Suprapubic skin (tissue), 4 donors: ENCODE data around the gene ADRA2C. TPM values are rescaled to one million over a fixed set of nuclear protein-coding genes. Genes with fewer than 3 reads are reported as not detected.
"Not testable (repeated sequence)": the region's sequence is repeated elsewhere in the genome, so short reads cannot be mapped to it uniquely, and the experiment has no call there.

Experiments
- DNase-seq, 2 donors: peaks; one replicate each; pipeline ENCODE4 v3.0.0-alpha.2; 2019; ENCODE audit warnings: low spot score in 2 of 2
- H3K27ac ChIP-seq: fragments of 200-600 bp; sonication (generic); one replicate; pipeline ENCODE4 v1.5.1; 2019
- H3K27me3 ChIP-seq: fragments of 200-600 bp; sonication (generic); one replicate; pipeline ENCODE4 v1.5.1; 2019
- H3K36me3 ChIP-seq: fragments of 200-600 bp; sonication (generic); one replicate; pipeline ENCODE4 v1.5.1; 2019
- H3K4me1 ChIP-seq: fragments of 200-600 bp; sonication (generic); one replicate; pipeline ENCODE4 v1.5.1; 2019
- H3K4me3 ChIP-seq: fragments of 200-600 bp; sonication (generic); one replicate; pipeline ENCODE4 v1.5.1; 2019; ENCODE audit warnings: mild to moderate bottlenecking
- H3K9me3 ChIP-seq: fragments of 200-600 bp; sonication (generic); one replicate; pipeline ENCODE4 v1.5.1; 2019
- EP300 ChIP-seq: sonication (generic); formaldehyde crosslinking; IDR thresholded peaks from one replicate; pipeline ENCODE4 v1.6.1; 2017; ENCODE audit warnings: antibody characterized with exemption
- POLR2A ChIP-seq, 2 donors: fragments of 450-650 bp; IDR thresholded peaks; one replicate each; pipeline ENCODE4 v1.6.1; 2017; ENCODE audit warnings: antibody characterized with exemption in 2 of 2, mild to moderate bottlenecking in 2 of 2, moderate library complexity in 2 of 2
- POLR2AphosphoS5 ChIP-seq, 3 donors: sonication (generic); formaldehyde crosslinking; IDR thresholded peaks; one replicate each; pipeline ENCODE4 v1.6.1; 2017; ENCODE audit warnings: antibody characterized with exemption in 3 of 3
- WGBS: methylation state at CpG from one replicate; pipeline ENCODE4 v1.1.5; 2018; 5-methylcytosine and 5-hydroxymethylcytosine counted together
- total RNA-seq, 4 donors: library from RNA; depleted of rRNA; stranded (reverse); fragments of >200 nt; gene quantifications; one replicate each; pipeline ENCODE4 v1.1.0, GENCODE V29; 2016
- TF ChIP-seq, protein P1 (sequence below), 2 donors: fragments of 200-600 bp in 1 of 2; fragments of 450-650 bp in 1 of 2; sonication (generic) in 1 of 2; IDR thresholded peaks; one replicate each; pipeline ENCODE4 v1.5.1; 2016 to 2019; ENCODE audit warnings: antibody characterized with exemption in 2 of 2, mild to moderate bottlenecking in 1 of 2, moderate library complexity in 1 of 2

ADRA2C gene
- total RNA-seq, 4 donors from 2014 or later, result 2.6 to 5.3 (median 4.0) TPM

DNA sequence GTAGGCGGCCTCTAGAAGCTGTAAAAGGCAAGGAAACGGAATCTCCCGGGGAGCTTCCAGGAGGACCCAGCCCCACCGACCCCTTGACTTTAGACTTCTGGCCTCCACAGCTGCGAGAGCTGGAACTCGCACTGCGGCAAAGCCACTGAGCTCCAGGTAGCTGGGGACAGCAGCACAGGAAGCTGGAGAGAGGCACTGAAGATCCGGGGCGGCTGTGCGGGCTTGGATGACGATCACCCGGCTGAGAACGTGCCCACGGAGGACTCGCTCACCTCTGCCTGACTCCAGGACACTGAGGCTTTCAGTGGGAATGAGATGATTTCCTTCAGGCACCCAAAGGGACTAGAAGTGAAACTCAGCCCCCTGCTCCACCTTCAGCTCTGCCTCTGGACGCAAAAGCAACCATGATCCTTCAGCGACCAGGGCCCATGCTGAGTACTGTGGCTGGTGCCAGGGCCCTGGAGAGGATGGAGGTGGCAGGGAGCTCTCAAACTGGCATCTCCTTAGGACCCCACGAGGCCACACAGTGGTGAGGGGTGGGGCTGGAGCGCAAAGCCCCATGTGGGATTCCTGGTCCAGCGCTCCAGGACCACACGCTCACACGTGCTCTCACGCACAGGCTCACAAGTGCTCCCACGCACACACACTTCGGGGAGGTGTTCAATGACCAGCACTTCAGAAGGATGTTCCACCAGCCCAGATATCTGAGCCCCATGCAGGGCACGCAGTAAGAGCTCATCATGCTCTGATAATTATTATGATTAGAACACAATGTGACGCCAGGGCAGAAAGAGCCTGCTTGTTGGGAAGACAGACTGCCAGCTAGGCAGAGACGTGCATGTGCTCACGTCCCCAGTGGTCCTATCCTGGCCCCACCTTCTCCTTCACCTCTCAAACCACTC lies 47.2 kb downstream of the ADRA2C start:
- Histone ChIP-seq H3K36me3 (no peaks in the 10 kb centered on the region), H3K4me3 (no peak overlapping the region), H3K4me1 (no peaks in the 10 kb centered on the region), H3K9me3 (no peaks in the 10 kb centered on the region), H3K27me3 (peaks cover 30% of the 10 kb centered on the region), H3K27ac (no peak overlapping the region)
- TF ChIP-seq, protein P1, sequence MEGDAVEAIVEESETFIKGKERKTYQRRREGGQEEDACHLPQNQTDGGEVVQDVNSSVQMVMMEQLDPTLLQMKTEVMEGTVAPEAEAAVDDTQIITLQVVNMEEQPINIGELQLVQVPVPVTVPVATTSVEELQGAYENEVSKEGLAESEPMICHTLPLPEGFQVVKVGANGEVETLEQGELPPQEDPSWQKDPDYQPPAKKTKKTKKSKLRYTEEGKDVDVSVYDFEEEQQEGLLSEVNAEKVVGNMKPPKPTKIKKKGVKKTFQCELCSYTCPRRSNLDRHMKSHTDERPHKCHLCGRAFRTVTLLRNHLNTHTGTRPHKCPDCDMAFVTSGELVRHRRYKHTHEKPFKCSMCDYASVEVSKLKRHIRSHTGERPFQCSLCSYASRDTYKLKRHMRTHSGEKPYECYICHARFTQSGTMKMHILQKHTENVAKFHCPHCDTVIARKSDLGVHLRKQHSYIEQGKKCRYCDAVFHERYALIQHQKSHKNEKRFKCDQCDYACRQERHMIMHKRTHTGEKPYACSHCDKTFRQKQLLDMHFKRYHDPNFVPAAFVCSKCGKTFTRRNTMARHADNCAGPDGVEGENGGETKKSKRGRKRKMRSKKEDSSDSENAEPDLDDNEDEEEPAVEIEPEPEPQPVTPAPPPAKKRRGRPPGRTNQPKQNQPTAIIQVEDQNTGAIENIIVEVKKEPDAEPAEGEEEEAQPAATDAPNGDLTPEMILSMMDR (IDR thresholded peaks at IDR 0.05), result no peak
- TF ChIP-seq POLR2A (IDR thresholded peaks at IDR 0.05), result no peak
- no peak for TF ChIP-seq POLR2AphosphoS5 (IDR thresholded peaks at IDR 0.05)
- TF ChIP-seq EP300, result no peak
- 88% methylated on average over 22 of the region's 29 CpGs for WGBS
- DNase-seq, result no peak

DNA sequence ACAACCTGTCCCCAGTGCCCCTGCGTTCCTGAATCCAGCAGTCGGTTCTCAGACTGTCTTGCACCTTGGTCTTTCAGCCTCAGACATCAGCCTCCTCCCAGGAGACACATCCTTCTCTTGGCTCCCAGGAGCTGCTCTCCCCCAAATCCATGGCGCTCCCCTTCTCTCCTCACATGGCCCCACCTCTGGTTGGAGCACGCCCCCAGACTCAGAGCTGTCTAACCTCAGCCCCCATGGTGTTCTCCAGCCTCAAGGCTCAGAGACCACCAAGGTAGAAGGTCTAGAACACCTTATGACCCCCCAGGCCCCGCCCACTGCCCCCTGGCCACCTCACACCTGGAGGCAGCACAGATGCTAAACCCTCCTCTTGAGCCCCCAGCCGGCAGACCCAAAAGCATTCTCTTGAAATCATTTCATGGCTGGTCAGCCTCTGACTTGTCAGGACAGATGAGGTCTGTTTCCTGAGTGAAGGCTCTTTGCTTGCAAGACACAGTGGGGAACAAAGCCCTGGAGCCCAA lies 47.9 kb downstream of the ADRA2C start:
- peaks cover 24% of the 10 kb centered on the region for H3K27me3 ChIP-seq
- 89% methylated on average over 6 of the region's 6 CpGs for WGBS
- no peak for DNase-seq
- TF ChIP-seq, protein P1 (IDR thresholded peaks at IDR 0.05), result no peak
- TF ChIP-seq EP300, result no peak
- TF ChIP-seq POLR2A (IDR thresholded peaks at IDR 0.05), result no peak
- TF ChIP-seq POLR2AphosphoS5 (IDR thresholded peaks at IDR 0.05), result no peak
- H3K9me3 ChIP-seq, result no peaks in the 10 kb centered on the region
- H3K27ac ChIP-seq, result no peak overlapping the region
- no peaks in the 10 kb centered on the region for H3K36me3 ChIP-seq
- no peaks in the 10 kb centered on the region for H3K4me1 ChIP-seq
- no peak overlapping the region for H3K4me3 ChIP-seq

DNA sequence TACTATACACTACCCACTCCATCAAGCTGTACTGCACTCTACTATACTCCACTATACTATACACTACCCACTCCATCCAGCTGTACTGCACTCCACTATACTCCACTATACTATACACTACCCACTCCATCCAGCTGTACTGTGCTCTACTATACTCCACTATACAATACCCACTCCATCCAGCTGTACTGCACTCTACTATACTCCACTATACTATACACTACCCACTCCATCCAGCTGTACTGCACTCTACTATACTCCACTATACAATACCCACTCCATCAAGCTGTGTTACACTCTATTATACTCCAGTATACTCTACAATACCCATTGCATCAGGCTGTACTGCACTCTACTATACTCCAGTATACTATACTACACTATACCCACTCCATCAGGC lies 48.7 kb downstream of the ADRA2C start:
- H3K4me3 ChIP-seq, DNase-seq, H3K36me3 ChIP-seq, H3K27ac ChIP-seq, H3K9me3 ChIP-seq, H3K4me1 ChIP-seq: not testable (repeated sequence)
- peaks cover 17% of the 10 kb centered on the region for H3K27me3 ChIP-seq

DNA sequence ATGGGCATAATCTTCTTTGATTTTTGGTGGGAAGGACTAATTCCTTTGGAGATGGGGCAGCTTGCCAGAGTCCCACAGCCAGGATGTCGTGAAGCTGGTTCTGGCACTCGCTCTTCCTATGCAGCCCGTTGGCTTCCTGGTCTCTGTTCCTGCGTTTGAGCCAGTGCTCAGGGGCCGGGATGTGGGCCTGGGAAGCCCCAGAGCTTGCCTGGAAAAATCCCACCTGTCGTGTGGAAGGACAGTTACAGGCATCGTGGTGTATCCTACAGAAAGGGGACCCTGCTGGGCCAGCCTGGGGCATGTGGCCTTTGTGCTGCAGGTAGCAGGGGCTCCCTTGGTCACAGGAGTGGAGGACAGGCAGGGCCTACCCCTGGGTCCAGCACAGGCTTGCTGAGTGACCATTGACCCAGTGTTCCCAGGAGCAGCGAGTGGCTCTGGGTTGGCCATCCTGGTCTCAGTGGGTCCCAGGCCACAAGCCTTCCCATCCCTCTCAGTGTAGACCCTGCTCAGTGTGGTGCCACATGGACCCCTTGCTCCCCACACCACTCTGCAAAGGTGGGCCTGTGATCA lies 50.2 kb downstream of the ADRA2C start:
- no peak overlapping the region for H3K27ac ChIP-seq
- DNase-seq, result no peak
- TF ChIP-seq POLR2A (IDR thresholded peaks at IDR 0.05) (no peak), EP300 (no peak), POLR2AphosphoS5 (IDR thresholded peaks at IDR 0.05) (no peak)
- TF ChIP-seq, protein P1 (IDR thresholded peaks at IDR 0.05), result no peak
- H3K36me3 ChIP-seq, result no peaks in the 10 kb centered on the region
- WGBS, result 83% methylated on average over 4 of the region's 8 CpGs
- H3K4me3 ChIP-seq, result no peak overlapping the region
- H3K9me3 ChIP-seq, result no peaks in the 10 kb centered on the region
- peaks cover 20% of the 10 kb centered on the region for H3K27me3 ChIP-seq
- no peaks in the 10 kb centered on the region for H3K4me1 ChIP-seq

DNA sequence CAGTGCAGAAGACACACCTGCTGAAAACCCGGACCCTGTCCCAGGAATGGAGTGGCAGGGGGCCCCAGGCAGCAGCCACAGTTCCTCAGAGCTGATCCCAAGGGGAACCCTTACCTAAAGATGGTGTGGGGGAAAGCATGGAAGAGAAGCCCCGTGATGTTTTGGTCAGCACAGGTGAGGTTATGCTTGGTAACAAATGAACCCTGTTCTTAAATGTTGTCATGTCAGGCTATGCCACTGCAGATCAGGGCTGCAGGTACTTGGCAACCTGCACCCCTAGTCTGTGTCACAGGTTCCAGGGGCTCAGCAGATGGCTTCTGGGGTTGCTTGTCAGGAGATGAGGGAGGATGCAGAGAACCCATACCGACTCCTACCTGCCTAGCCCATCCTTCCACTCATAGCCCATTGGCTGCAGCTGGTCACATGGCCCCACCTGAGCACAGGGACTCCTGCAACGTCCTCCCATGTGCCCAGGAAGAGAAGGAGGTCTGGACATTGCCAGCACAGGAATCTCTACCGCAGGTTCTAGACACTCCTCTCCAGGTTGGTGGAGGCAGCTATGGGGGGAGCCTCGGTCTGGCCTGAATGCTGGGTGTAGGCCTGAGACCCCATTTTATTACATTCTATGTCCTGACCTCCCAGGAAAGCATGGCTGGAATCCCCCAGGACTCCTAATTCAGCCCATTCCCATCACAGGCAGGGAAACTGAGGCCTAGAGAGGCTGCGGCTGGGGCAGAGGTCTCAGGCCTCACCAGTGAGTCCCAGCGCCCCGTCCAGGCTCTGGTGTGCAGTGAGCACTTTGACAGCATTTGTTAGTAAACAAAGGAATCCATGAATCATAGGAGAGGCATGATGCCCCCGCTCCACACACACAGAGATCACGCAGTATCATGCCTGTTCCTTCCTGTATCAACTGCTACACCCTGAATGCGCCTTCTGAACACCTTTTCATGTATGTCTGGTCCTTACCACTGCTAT lies 51.1 kb downstream of the ADRA2C start:
- Histone ChIP-seq H3K9me3 (no peaks in the 10 kb centered on the region), H3K4me3 (no peak overlapping the region), H3K27ac (no peak overlapping the region), H3K36me3 (no peaks in the 10 kb centered on the region), H3K27me3 (peaks cover 29% of the 10 kb centered on the region), H3K4me1 (no peaks in the 10 kb centered on the region)
- no peak for TF ChIP-seq EP300
- TF ChIP-seq, protein P1 (IDR thresholded peaks at IDR 0.05), result no peak
- WGBS, result 92% methylated on average over 11 of the region's 12 CpGs
- DNase-seq, result no peak

Other genes with a start within 250 kb of the ADRA2C start
- gene LRPAP1, start 234.0 kb upstream of the ADRA2C start, total RNA-seq, result 100 to 1,000 TPM in 2 of 4 donors, 10 to 100 TPM in 2; 88.8 to 114 (median 95.5) TPM